Upper lobe of right lung (tissue), 1 donor: ENCODE measurements around the gene ASIC2. TPM values are rescaled to one million over a fixed set of nuclear protein-coding genes. Genes with fewer than 3 reads are reported as not detected.

Source experiments
- ATAC-seq: fragments of 200-7000 bp; cut with Tn5 transposase; one replicate; pipeline ENCODE4 v1.9.1; 2020; ENCODE audit warnings: mild to moderate bottlenecking, moderate library complexity
- DNase-seq: peaks from one replicate; pipeline ENCODE4 v3.0.0-alpha.2; 2020
- H3K27ac ChIP-seq: fragments of 200-600 bp; one replicate; pipeline ENCODE4 v1.8.0; 2022
- H3K27me3 ChIP-seq: fragments of 200-600 bp; one replicate; pipeline ENCODE4 v1.8.0; 2022; ENCODE audit warnings: mild to moderate bottlenecking
- H3K36me3 ChIP-seq: fragments of 200-600 bp; one replicate; pipeline ENCODE4 v1.8.0; 2022
- H3K4me1 ChIP-seq: fragments of 200-600 bp; one replicate; pipeline ENCODE4 v1.8.0; 2022
- H3K4me3 ChIP-seq: fragments of 200-600 bp; one replicate; pipeline ENCODE4 v1.8.0; 2022; ENCODE audit warnings: mild to moderate bottlenecking
- H3K9me3 ChIP-seq: fragments of 200-600 bp; one replicate; pipeline ENCODE4 v1.8.0; 2022
- CTCF ChIP-seq: fragments of 200-600 bp; IDR thresholded peaks from one replicate; pipeline ENCODE4 v1.8.0; 2022; ENCODE audit warnings: antibody characterized with exemption
- intact Hi-C: fragments of 100-400 bp; cut with DNase I; formaldehyde crosslinking; loops from one replicate; pipeline ENCODE4 v1.11.0; 2022
- total RNA-seq: library from RNA; stranded (reverse); fragmentation: NEBNext Ultra II Directional; extraction: Animal tissue kit (Norgen Biotek cat#: 25700); gene quantifications from one replicate; pipeline ENCODE4 v1.2.1, GENCODE V29; 2021
- donor health status: DM: no; HTN: yes; CAD: no; lungs with severe emphysema.

ASIC2 gene
- total RNA-seq, 1 donor from 2014 or later, result not detected

- ATAC-seq, result no peak
- H3K36me3 ChIP-seq, result no peaks in the 10 kb centered on the region
- TF ChIP-seq CTCF, result no peak
- H3K27ac ChIP-seq, result no peak overlapping the region
- H3K4me1 ChIP-seq, result no peaks in the 10 kb centered on the region
- no peak for DNase-seq
- no peaks in the 10 kb centered on the region for H3K27me3 ChIP-seq
- no peaks in the 10 kb centered on the region for H3K9me3 ChIP-seq
- intact Hi-C loops, result no loop called here
- no peak overlapping the region for H3K4me3 ChIP-seq
These were observed 58.9 kb downstream of the ASIC2 start for GRCh38 chr17:33234233-33234632.

- no peak for DNase-seq
- intact Hi-C loops, result no loop called here
- no peak for ATAC-seq
- Histone ChIP-seq H3K36me3 (no peaks in the 10 kb centered on the region), H3K9me3 (no peaks in the 10 kb centered on the region), H3K4me1 (no peaks in the 10 kb centered on the region), H3K27me3 (no peaks in the 10 kb centered on the region), H3K4me3 (no peak overlapping the region), H3K27ac (no peak overlapping the region)
- TF ChIP-seq CTCF, result no peak
These were observed 59.3 kb downstream of the ASIC2 start for GRCh38 chr17:33233811-33234177.

- Histone ChIP-seq H3K4me1 (no peaks in the 10 kb centered on the region), H3K27ac (no peak overlapping the region), H3K4me3 (no peak overlapping the region), H3K27me3 (no peaks in the 10 kb centered on the region), H3K9me3 (no peaks in the 10 kb centered on the region), H3K36me3 (no peaks in the 10 kb centered on the region)
- no peak for DNase-seq
- ATAC-seq, result no peak
- intact Hi-C loops, result no loop called here
- TF ChIP-seq CTCF, result no peak
These were observed 63.6 kb downstream of the ASIC2 start for GRCh38 chr17:33229499-33229898.

DNA sequence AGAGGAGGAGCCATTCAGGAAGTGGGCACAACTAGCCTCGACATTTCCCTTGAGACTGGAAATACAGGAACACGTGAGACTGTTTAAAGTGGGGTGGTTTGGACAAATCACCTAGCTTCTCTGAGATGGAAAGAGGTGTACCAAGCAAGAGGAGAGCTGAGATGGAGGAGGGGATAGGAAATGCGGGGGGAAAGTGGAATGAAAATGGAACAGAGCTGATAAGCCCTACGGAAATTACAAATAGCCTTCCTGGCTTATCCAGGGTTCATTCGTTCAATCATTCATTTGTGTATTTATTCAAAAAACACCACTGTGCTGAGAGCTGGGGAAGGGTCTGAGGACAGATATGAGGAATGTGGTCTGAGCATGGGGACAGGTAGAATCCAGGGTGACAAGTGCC is 64.1 kb downstream of the ASIC2 start:
- TF ChIP-seq CTCF, result no peak
- intact Hi-C loops, result no loop called here
- H3K36me3 ChIP-seq, result no peaks in the 10 kb centered on the region
- H3K4me3 ChIP-seq, result no peak overlapping the region
- H3K27ac ChIP-seq, result no peak overlapping the region
- no peaks in the 10 kb centered on the region for H3K4me1 ChIP-seq
- DNase-seq (no peak), ATAC-seq (no peak)
- no peaks in the 10 kb centered on the region for H3K9me3 ChIP-seq
- no peaks in the 10 kb centered on the region for H3K27me3 ChIP-seq

DNA sequence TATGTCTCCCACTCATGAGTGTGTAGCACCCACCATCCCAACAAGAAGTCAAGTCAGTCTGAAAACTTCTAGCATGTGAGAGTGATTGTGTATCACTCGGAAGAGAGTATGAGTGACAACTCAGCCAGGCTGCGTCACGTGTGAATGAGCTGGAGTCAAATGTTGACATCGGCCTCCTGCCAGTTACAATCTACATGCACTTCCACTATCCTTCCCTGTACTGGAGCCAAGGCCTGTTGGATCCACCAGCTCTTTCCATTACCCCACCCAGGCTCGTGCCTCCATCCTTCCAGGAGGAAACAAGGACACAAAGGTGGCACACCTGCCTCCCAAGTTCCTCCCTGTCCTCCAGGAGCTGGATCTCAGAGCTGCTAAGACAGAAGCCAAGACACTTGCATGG is 64.5 kb downstream of the ASIC2 start:
- Histone ChIP-seq H3K27me3 (no peaks in the 10 kb centered on the region), H3K27ac (no peak overlapping the region), H3K9me3 (no peaks in the 10 kb centered on the region), H3K4me1 (no peaks in the 10 kb centered on the region), H3K36me3 (no peaks in the 10 kb centered on the region), H3K4me3 (no peak overlapping the region)
- ATAC-seq (no peak), DNase-seq (no peak)
- intact Hi-C loops, result no loop called here
- no peak for TF ChIP-seq CTCF

- no peaks in the 10 kb centered on the region for H3K9me3 ChIP-seq
- TF ChIP-seq CTCF, result no peak
- DNase-seq (no peak), ATAC-seq (no peak)
- H3K36me3 ChIP-seq, result no peaks in the 10 kb centered on the region
- no peak overlapping the region for H3K27ac ChIP-seq
- H3K4me1 ChIP-seq, result no peaks in the 10 kb centered on the region
- intact Hi-C loops, result no loop called here
- H3K27me3 ChIP-seq, result no peaks in the 10 kb centered on the region
- no peak overlapping the region for H3K4me3 ChIP-seq
These were observed 65.2 kb downstream of the ASIC2 start for GRCh38 chr17:33227911-33228310.
